ENCODE results near the gene ZYX. TPM values are rescaled to one million over a fixed set of nuclear protein-coding genes. Genes with fewer than 3 reads are reported as not detected.
"Not testable (repeated sequence)": the region's sequence is repeated elsewhere in the genome, so short reads cannot be mapped to it uniquely, and the experiment has no call there.

Gene ZYX
- total RNA-seq, 1 donor from 2014 or later: 61.7 TPM

- Mint-ChIP-seq H3K27ac (ENCODE audit: unreplicated experiment) (no peak overlapping the region), H3K36me3 (ENCODE audit: low read depth) (no peaks in the 10 kb centered on the region), H3K4me3 (no peak overlapping the region), H3K27me3 (ENCODE audit: low read depth) (no peaks in the 10 kb centered on the region), H3K9me3 (no peaks in the 10 kb centered on the region), H3K4me1 (peaks cover 4% of the 10 kb centered on the region)
- no peak for DNase-seq (ENCODE audit: low read depth, low spot score)
- TF ChIP-seq CTCF (conservative IDR thresholded peaks at IDR 0.05): no peak
These were observed 18.0 kb downstream of the ZYX start for GRCh38 chr7:143399151-143399550.

- no peak for DNase-seq (ENCODE audit: low read depth, low spot score)
- Mint-ChIP-seq H3K27ac (ENCODE audit: unreplicated experiment) (no peak overlapping the region), H3K4me3 (no peak overlapping the region), H3K4me1 (peaks cover 4% of the 10 kb centered on the region), H3K27me3 (ENCODE audit: low read depth) (no peaks in the 10 kb centered on the region), H3K36me3 (ENCODE audit: low read depth) (no peaks in the 10 kb centered on the region), H3K9me3 (no peaks in the 10 kb centered on the region)
- no peak for TF ChIP-seq CTCF (conservative IDR thresholded peaks at IDR 0.05)
These were observed 18.5 kb downstream of the ZYX start for GRCh38 chr7:143399642-143400041.

GRCh38 chr7:143401265-143401664 is 20.1 kb downstream of the ZYX start:
- DNase-seq (ENCODE audit: low read depth, low spot score): no peak
- peaks cover 5% of the 10 kb centered on the region for H3K27me3 Mint-ChIP-seq (ENCODE audit: low read depth)
- no peak overlapping the region for H3K4me3 Mint-ChIP-seq
- H3K9me3 Mint-ChIP-seq: no peaks in the 10 kb centered on the region
- no peaks in the 10 kb centered on the region for H3K36me3 Mint-ChIP-seq (ENCODE audit: low read depth)
- no peak overlapping the region for H3K27ac Mint-ChIP-seq (ENCODE audit: unreplicated experiment)
- TF ChIP-seq CTCF (conservative IDR thresholded peaks at IDR 0.05): no peak
- peaks cover 13% of the 10 kb centered on the region for H3K4me1 Mint-ChIP-seq

GRCh38 chr7:143402233-143402632 is 21.1 kb downstream of the ZYX start:
- H3K9me3 Mint-ChIP-seq; H3K27me3 Mint-ChIP-seq (ENCODE audit: low read depth); H3K36me3 Mint-ChIP-seq (ENCODE audit: low read depth); DNase-seq (ENCODE audit: low read depth, low spot score); H3K27ac Mint-ChIP-seq (ENCODE audit: unreplicated experiment); H3K4me3 Mint-ChIP-seq: not testable (repeated sequence)
- peaks cover 14% of the 10 kb centered on the region for H3K4me1 Mint-ChIP-seq

GRCh38 chr7:143405173-143406001 is 24.2 kb downstream of the ZYX start:
- H3K4me3 Mint-ChIP-seq: no peak overlapping the region
- DNase-seq (ENCODE audit: low read depth, low spot score): no peak
- no peaks in the 10 kb centered on the region for H3K36me3 Mint-ChIP-seq (ENCODE audit: low read depth)
- H3K27ac Mint-ChIP-seq (ENCODE audit: unreplicated experiment): no peak overlapping the region
- peaks cover 29% of the 10 kb centered on the region for H3K27me3 Mint-ChIP-seq (ENCODE audit: low read depth)
- no peaks in the 10 kb centered on the region for H3K9me3 Mint-ChIP-seq
- H3K4me1 Mint-ChIP-seq: peaks cover 34% of the 10 kb centered on the region
- TF ChIP-seq CTCF (conservative IDR thresholded peaks at IDR 0.05): no peak

- Mint-ChIP-seq H3K27ac (ENCODE audit: unreplicated experiment) (no peak overlapping the region), H3K4me1 (peaks cover 38% of the 10 kb centered on the region), H3K9me3 (no peaks in the 10 kb centered on the region), H3K27me3 (ENCODE audit: low read depth) (peaks cover 32% of the 10 kb centered on the region), H3K4me3 (no peak overlapping the region), H3K36me3 (ENCODE audit: low read depth) (no peaks in the 10 kb centered on the region)
- no peak for DNase-seq (ENCODE audit: low read depth, low spot score)
- TF ChIP-seq CTCF (conservative IDR thresholded peaks at IDR 0.05): no peak
These were observed 24.8 kb downstream of the ZYX start for GRCh38 chr7:143406002-143406357.

Data from neural crest cell (in vitro differentiated cells).